Prostate gland (tissue), 2 donors: ENCODE results near the gene TIRAP.

Source experiments
- POLR2A ChIP-seq: fragments of 450-650 bp; IDR thresholded peaks from one replicate; pipeline ENCODE4 v1.6.1; 2016; ENCODE audit warnings: antibody characterized with exemption, mild to moderate bottlenecking
- TF ChIP-seq, protein P1 (sequence below), 4 experiments: fragments of 200-600 bp in 2 of 4; fragments of 450-650 bp in 2 of 4; sonication (generic) in 2 of 4; IDR thresholded peaks; 1 replicate in 3 of 4; 2 replicates in 1 of 4; pipeline ENCODE4 v1.5.1; 2016 to 2019; ENCODE audit warnings: antibody characterized with exemption in 4 of 4, mild to moderate bottlenecking in 2 of 4, moderate library complexity in 2 of 4

DNA sequence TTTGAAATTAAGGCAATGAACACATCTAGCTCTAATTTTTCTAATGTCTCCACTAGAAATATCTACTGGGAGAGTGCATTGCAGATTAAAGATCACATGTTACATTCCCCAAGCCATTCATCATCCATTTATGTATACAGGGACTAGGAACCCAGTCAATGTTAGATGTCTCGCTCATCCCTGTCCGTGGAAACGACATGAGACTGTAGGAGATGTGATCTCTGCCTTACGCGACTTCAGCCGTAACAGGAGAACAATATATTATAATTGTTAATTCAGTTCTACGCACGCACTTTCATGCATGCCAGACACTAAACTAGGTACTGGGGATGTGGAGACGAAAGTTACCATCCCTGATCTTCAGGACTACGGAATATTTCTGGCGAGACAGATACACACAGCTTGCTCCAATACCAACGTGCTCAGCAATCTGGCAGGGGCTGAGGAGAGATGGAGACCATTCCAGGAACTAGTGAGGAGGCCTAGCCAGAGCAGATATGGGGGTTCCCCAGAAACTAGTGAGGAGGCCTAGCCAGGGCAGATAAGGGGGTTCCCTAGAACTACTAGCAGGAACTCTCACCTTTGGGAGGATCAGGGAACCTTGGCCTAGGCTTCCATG lies 21.7 kb downstream of the TIRAP start:
- TF ChIP-seq, protein P1, sequence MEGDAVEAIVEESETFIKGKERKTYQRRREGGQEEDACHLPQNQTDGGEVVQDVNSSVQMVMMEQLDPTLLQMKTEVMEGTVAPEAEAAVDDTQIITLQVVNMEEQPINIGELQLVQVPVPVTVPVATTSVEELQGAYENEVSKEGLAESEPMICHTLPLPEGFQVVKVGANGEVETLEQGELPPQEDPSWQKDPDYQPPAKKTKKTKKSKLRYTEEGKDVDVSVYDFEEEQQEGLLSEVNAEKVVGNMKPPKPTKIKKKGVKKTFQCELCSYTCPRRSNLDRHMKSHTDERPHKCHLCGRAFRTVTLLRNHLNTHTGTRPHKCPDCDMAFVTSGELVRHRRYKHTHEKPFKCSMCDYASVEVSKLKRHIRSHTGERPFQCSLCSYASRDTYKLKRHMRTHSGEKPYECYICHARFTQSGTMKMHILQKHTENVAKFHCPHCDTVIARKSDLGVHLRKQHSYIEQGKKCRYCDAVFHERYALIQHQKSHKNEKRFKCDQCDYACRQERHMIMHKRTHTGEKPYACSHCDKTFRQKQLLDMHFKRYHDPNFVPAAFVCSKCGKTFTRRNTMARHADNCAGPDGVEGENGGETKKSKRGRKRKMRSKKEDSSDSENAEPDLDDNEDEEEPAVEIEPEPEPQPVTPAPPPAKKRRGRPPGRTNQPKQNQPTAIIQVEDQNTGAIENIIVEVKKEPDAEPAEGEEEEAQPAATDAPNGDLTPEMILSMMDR (IDR thresholded peaks at IDR 0.05), result no peak
- no peak for TF ChIP-seq POLR2A
